H9 (cell line): ENCODE data around the gene ZNF503. TPM values are rescaled to one million over a fixed set of nuclear protein-coding genes. Genes with fewer than 3 reads are reported as not detected.

Experiments used
- DNase-seq: peaks from one replicate; pipeline ENCODE4 v3.0.0-alpha.2; 2017
- H2AFZ ChIP-seq: one replicate; pipeline ENCODE4 v1.6.1; 2013; ENCODE audit warnings: mild to moderate bottlenecking, low read length, control low read depth, moderate library complexity
- H2AK5ac ChIP-seq: 2 replicates; pipeline ENCODE4 v1.6.1; 2013; ENCODE audit warnings: low read length, control low read depth, mixed read lengths; ENCODE audit not compliant: insufficient read length
- H2BK120ac ChIP-seq: one replicate; pipeline ENCODE4 v1.6.1; 2013; ENCODE audit warnings: low read depth, mild to moderate bottlenecking, low read length, control low read depth, inconsistent platforms; ENCODE audit not compliant: poor library complexity, severe bottlenecking
- H2BK12ac ChIP-seq: 2 replicates; pipeline ENCODE4 v1.6.1; 2013; ENCODE audit warnings: low read length, control low read depth, mixed read lengths, low read depth; ENCODE audit not compliant: insufficient read length
- H2BK15ac ChIP-seq: 2 replicates; pipeline ENCODE4 v1.6.1; 2013; ENCODE audit warnings: low read depth, low read length, control low read depth
- H2BK20ac ChIP-seq: one replicate; pipeline ENCODE4 v1.6.1; 2013; ENCODE audit warnings: low read depth, mild to moderate bottlenecking, low read length, control low read depth, inconsistent platforms; ENCODE audit not compliant: poor library complexity, severe bottlenecking
- H2BK5ac ChIP-seq: 2 replicates; pipeline ENCODE4 v1.6.1; 2013; ENCODE audit warnings: low read length, control low read depth, mixed read lengths; ENCODE audit not compliant: insufficient read length
- H3K14ac ChIP-seq: 2 replicates; pipeline ENCODE4 v1.6.1; 2013; ENCODE audit warnings: low read length, control low read depth; ENCODE audit not compliant: insufficient read depth
- H3K18ac ChIP-seq: 2 replicates; pipeline ENCODE4 v1.6.1; 2013; ENCODE audit warnings: low read depth, mild to moderate bottlenecking, mixed read lengths, low read length, control low read depth; ENCODE audit not compliant: insufficient read length
- H3K23ac ChIP-seq: 2 replicates; pipeline ENCODE4 v1.6.1; 2013; ENCODE audit warnings: low read length, control low read depth, mixed read lengths, low read depth; ENCODE audit not compliant: insufficient read length
- H3K23me2 ChIP-seq: 2 replicates; pipeline ENCODE4 v1.6.1; 2013; ENCODE audit warnings: low read depth, mild to moderate bottlenecking, mixed read lengths, low read length, control low read depth; ENCODE audit not compliant: insufficient read length, poor library complexity, severe bottlenecking
- H3K27ac ChIP-seq: 2 replicates; pipeline ENCODE4 v1.5.1; 2013; ENCODE audit warnings: low read length, control low read depth, mixed read lengths, low read depth; ENCODE audit not compliant: insufficient read length
- H3K27me3 ChIP-seq: 2 replicates; pipeline ENCODE4 v1.6.1; 2013; ENCODE audit warnings: low read length, control low read depth, inconsistent platforms; ENCODE audit not compliant: insufficient read depth
- H3K4ac ChIP-seq: 2 replicates; pipeline ENCODE4 v1.6.1; 2013; ENCODE audit warnings: low read depth, mild to moderate bottlenecking, control low read depth, inconsistent platforms, low read length, moderate library complexity
- H3K4me1 ChIP-seq: 2 replicates; pipeline ENCODE4 v1.6.1; 2013; ENCODE audit warnings: low read length, control low read depth, inconsistent platforms; ENCODE audit not compliant: insufficient read depth
- H3K4me2 ChIP-seq: 2 replicates; pipeline ENCODE4 v1.6.1; 2013; ENCODE audit warnings: low read length, control low read depth, mixed read lengths; ENCODE audit not compliant: insufficient read length, insufficient read depth
- H3K56ac ChIP-seq: 2 replicates; pipeline ENCODE4 v1.6.1; 2013; ENCODE audit warnings: low read depth, mild to moderate bottlenecking, mixed read lengths, low read length, control low read depth; ENCODE audit not compliant: insufficient read length
- H3K79me1 ChIP-seq: 2 replicates; pipeline ENCODE4 v1.6.1; 2013; ENCODE audit warnings: low read depth, mild to moderate bottlenecking, moderate library complexity, low read length, control low read depth, inconsistent platforms; ENCODE audit not compliant: insufficient read depth, poor library complexity, severe bottlenecking
- H3K79me2 ChIP-seq: 2 replicates; pipeline ENCODE4 v1.6.1; 2013; ENCODE audit warnings: low read length, control low read depth, inconsistent platforms; ENCODE audit not compliant: insufficient read depth
- H3K9ac ChIP-seq: 2 replicates; pipeline ENCODE4 v1.6.1; 2013; ENCODE audit warnings: low read length, control low read depth, mixed read lengths; ENCODE audit not compliant: insufficient read length; ENCODE audit errors: extremely low read depth
- H3K9me3 ChIP-seq: one replicate; pipeline ENCODE4 v1.6.1; 2013; ENCODE audit warnings: low read depth, low read length, inconsistent platforms; ENCODE audit not compliant: control insufficient read depth
- H3T11ph ChIP-seq: one replicate; pipeline ENCODE4 v1.6.1; 2013; ENCODE audit warnings: mild to moderate bottlenecking, low read length, control low read depth, inconsistent platforms
- H4K20me1 ChIP-seq: one replicate; pipeline ENCODE4 v1.6.1; 2013; ENCODE audit not compliant: control insufficient read depth, insufficient read length, insufficient read depth
- H4K5ac ChIP-seq: 2 replicates; pipeline ENCODE4 v1.6.1; 2013; ENCODE audit warnings: low read depth, mild to moderate bottlenecking, mixed read lengths, low read length, control low read depth; ENCODE audit not compliant: insufficient read length
- H4K8ac ChIP-seq: replicated peaks from 2 replicates; pipeline ENCODE4 v1.6.1; 2013; ENCODE audit warnings: low read length, control low read depth, mixed read lengths, low read depth; ENCODE audit not compliant: insufficient read length
- H4K91ac ChIP-seq: 2 replicates; pipeline ENCODE4 v1.6.1; 2013; ENCODE audit warnings: low read depth, mild to moderate bottlenecking, moderate library complexity, mixed read lengths, low read length, control low read depth; ENCODE audit not compliant: insufficient read length
- H3K27ac Mint-ChIP-seq, 3 experiments: 2 replicates in 2 of 3; 3 replicates in 1 of 3; pipeline ENCODE4 v1.8.0; 2020 to 2021; ENCODE audit warnings: mixed read lengths in 3 of 3, mild to moderate bottlenecking in 1 of 3, moderate library complexity in 1 of 3
- H3K27me3 Mint-ChIP-seq: 2 replicates; pipeline ENCODE4 v1.8.0; 2021; ENCODE audit warnings: low read depth, mild to moderate bottlenecking, moderate library complexity, mixed read lengths
- H3K36me3 Mint-ChIP-seq, 3 experiments: 2 replicates in 2 of 3; 3 replicates in 1 of 3; pipeline ENCODE4 v1.8.0; 2020 to 2021; ENCODE audit warnings: low read depth in 3 of 3, mixed read lengths in 3 of 3; ENCODE audit not compliant: insufficient read depth in 1 of 3
- H3K4me1 Mint-ChIP-seq, 2 experiments: 2 replicates each; pipeline ENCODE4 v1.8.0; 2020; ENCODE audit warnings: mixed read lengths in 2 of 2
- H3K4me3 Mint-ChIP-seq, 2 experiments: 2 replicates in 1 of 2; 3 replicates in 1 of 2; pipeline ENCODE4 v1.8.0; 2020 to 2021; ENCODE audit warnings: mild to moderate bottlenecking in 2 of 2, mixed read lengths in 2 of 2, moderate library complexity in 1 of 2
- H3K9me3 Mint-ChIP-seq, 2 experiments: 2 replicates in 1 of 2; 3 replicates in 1 of 2; pipeline ENCODE4 v1.8.0; 2020; ENCODE audit warnings: mild to moderate bottlenecking in 2 of 2, mixed read lengths in 2 of 2, moderate library complexity in 1 of 2
- CTCF ChIP-seq: fragments of 200-600 bp; sonication (generic); conservative IDR thresholded peaks from 3 replicates; pipeline ENCODE4 v1.8.0; 2021; ENCODE audit warnings: antibody characterized with exemption, mild to moderate bottlenecking
- WGBS: extraction: QIAGEN DNeasy Blood & Tissue Kit; methylation state at CpG from one replicate; pipeline ENCODE4 v1.1.7; 2013; ENCODE audit warnings: missing lambda C conversion rate, low lambda C conversion rate, mixed read lengths; ENCODE audit not compliant: insufficient read length; ENCODE audit errors: extremely low coverage; 5-methylcytosine and 5-hydroxymethylcytosine counted together
- total RNA-seq: library from RNA; stranded (reverse); gene quantifications from 2 replicates; pipeline ENCODE4 v1.2.1, GENCODE V29; 2021

The ZNF503 gene
- total RNA-seq, 1 experiment from 2014 or later: 0.09 TPM

GRCh38 chr10:75358835-75359421, 42.6 kb downstream of the ZNF503 start:
- no peak for DNase-seq
- Mint-ChIP-seq H3K9me3 (no peaks in the 10 kb centered on the region; a peak in 1 of 5 replicates), H3K4me3 (no peak overlapping the region), H3K27me3 (peaks cover 11% of the 10 kb centered on the region), H3K36me3 (no peaks in the 10 kb centered on the region), H3K4me1 (peaks cover 2 to 5% of the 10 kb centered on the region in 2 experiments; a peak in 3 of 4 replicates), H3K27ac (no peak overlapping the region)
- Histone ChIP-seq H2BK20ac (no peak overlapping the region), H3K79me2 (no peaks in the 10 kb centered on the region), H3K27ac (no peak overlapping the region), H3T11ph (no peak overlapping the region), H3K23me2 (no peaks in the 10 kb centered on the region), H3K4ac (no peak overlapping the region), H3K9me3 (no peaks in the 10 kb centered on the region), H2BK12ac (no peak overlapping the region), H2BK15ac (no peak overlapping the region), H3K79me1 (no peaks in the 10 kb centered on the region), H2AFZ (no peak overlapping the region), H3K4me2 (no peak overlapping the region), H2AK5ac (no peak overlapping the region), H2BK5ac (no peak overlapping the region), H3K27me3 (no peaks in the 10 kb centered on the region), H4K20me1 (no peaks in the 10 kb centered on the region), H3K23ac (no peak overlapping the region), H2BK120ac (no peak overlapping the region), H4K5ac (no peak overlapping the region), H4K8ac (no peak overlapping the region), H3K18ac (no peak overlapping the region), H3K9ac (no peak overlapping the region), H3K56ac (no peak overlapping the region), H3K4me1 (no peaks in the 10 kb centered on the region), H3K14ac (no peak overlapping the region; the same call in 1 of the 2 replicates), H4K91ac (no peak overlapping the region)
- WGBS: no CpG with 5 or more reads among the region's 6 CpGs
- no peak for TF ChIP-seq CTCF
